ENCODE results near the gene ZNF134. TPM values are rescaled to one million over a fixed set of nuclear protein-coding genes. Genes with fewer than 3 reads are reported as not detected.

The ZNF134 gene
- total and polyA plus RNA-seq, 7 donors: 3.4 to 8.6 (median 7.4) TPM

DNA sequence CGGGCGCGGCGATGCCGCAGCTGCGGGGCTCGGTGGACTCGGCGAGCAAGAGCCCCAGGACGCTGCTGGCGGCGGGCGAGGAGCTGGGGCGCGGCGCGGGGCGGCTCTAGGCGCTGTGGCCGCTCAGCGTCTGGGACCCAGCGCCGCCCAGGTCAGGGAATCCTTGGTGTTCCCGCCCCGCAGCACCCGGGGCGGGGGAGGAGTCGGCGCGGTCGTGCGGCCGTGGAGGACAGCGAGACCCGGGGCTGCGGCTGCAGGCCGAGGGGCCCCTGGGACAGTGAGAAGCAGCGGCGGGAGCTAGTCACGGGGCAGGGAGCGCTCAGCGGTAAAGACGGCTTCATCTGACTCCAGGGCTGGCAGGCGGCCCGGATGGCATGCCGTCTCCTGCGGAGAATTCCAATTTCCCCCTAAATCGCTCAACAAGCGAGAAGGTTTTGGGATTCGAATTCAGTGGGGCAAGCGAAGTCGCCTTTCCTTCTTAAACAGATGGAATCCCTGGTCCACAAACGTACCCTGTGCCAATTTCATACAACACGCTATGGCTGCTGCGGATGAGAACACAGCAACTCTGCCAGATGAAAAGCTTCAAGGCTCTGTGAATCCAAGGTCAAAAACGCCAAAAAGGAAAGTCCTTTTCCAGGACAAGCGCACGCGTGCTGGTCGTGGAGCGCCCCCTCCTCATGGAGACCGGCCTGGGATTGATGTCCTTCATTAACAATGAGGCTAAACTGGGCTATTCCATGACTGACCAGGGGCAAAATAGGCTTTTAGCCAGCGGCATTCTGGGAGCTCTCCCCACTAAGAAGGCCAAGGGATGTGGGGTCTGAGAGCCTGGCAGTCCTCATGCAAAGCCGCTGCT, 50.5 kb downstream of the ZNF134 start:
- peak; percentile 59 to 64 for DNase-seq
- Histone ChIP-seq H3K4me3 (peak overlapping the region; percentile 70), H3K9me3 (no peaks in the 10 kb centered on the region), H3K4me1 (peaks cover 3% of the 10 kb centered on the region), H3K27ac (peak overlapping the region; percentile 36), H3K27me3 (ENCODE audit: insufficient read depth in 3 of 3, low read length in 2 of 3) (peaks cover 0 to 56% (median 6%) of the 10 kb centered on the region in 3 donors), H3K36me3 (ENCODE audit: insufficient read depth in 1 of 2, low read depth in 1 of 2) (no peaks in the 10 kb centered on the region)
- peak; percentile 30 to 75 (median 62) for ATAC-seq
- TF ChIP-seq, protein P1, sequence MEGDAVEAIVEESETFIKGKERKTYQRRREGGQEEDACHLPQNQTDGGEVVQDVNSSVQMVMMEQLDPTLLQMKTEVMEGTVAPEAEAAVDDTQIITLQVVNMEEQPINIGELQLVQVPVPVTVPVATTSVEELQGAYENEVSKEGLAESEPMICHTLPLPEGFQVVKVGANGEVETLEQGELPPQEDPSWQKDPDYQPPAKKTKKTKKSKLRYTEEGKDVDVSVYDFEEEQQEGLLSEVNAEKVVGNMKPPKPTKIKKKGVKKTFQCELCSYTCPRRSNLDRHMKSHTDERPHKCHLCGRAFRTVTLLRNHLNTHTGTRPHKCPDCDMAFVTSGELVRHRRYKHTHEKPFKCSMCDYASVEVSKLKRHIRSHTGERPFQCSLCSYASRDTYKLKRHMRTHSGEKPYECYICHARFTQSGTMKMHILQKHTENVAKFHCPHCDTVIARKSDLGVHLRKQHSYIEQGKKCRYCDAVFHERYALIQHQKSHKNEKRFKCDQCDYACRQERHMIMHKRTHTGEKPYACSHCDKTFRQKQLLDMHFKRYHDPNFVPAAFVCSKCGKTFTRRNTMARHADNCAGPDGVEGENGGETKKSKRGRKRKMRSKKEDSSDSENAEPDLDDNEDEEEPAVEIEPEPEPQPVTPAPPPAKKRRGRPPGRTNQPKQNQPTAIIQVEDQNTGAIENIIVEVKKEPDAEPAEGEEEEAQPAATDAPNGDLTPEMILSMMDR (IDR thresholded peaks at IDR 0.05): no peak
- 1 to 2% (median 1%) methylated on average over 62 to 64 of the region's 64 CpGs for WGBS, 3 donors
- intact Hi-C loops (cut with DNase I): loop anchor here in 1 of 2 donors (5.0 kb wide), 1 partner anchor 1222 kb away; no protein-coding TSS in a partner anchor

DNA sequence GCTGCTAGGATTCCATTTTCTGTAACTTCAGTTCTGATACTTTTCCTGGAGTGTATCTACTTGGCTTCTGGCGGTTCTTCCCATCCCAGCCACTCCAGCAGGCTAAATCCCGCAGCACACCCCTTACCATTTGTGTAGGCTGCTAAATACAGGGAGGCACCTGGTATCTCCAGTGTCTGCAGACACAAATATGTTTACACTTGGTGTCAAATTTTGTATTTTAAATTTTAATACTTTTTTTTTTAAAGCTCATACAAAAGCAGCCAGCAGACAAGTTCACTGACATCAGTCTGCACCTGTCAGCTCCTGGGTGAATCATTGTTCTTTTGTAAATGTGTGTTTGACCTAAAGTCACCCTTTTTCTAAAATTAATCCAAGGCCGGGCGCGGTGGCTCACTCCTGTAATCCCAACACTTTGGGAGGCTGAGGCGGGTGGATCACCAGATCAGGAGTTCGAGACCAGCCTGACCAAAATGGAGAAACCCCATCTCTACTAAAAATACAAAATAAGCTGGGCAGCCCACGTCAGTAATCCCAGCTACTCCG, 51.3 kb downstream of the ZNF134 start:
- DNase-seq: no peak
- Histone ChIP-seq H3K9me3 (no peaks in the 10 kb centered on the region), H3K4me3 (no peak overlapping the region), H3K27ac (no peak overlapping the region), H3K4me1 (peaks cover 3% of the 10 kb centered on the region), H3K27me3 (ENCODE audit: insufficient read depth in 3 of 3, low read length in 2 of 3) (peaks cover 0 to 56% (median 6%) of the 10 kb centered on the region in 3 donors), H3K36me3 (ENCODE audit: insufficient read depth in 1 of 2, low read depth in 1 of 2) (no peaks in the 10 kb centered on the region)
- intact Hi-C loops (cut with DNase I): no loop called here
- TF ChIP-seq, protein P1 (IDR thresholded peaks at IDR 0.05): no peak
- no peak for ATAC-seq
- WGBS, 3 donors: 48 to 60% (median 50%) methylated on average over 9 of the region's 9 CpGs

DNA sequence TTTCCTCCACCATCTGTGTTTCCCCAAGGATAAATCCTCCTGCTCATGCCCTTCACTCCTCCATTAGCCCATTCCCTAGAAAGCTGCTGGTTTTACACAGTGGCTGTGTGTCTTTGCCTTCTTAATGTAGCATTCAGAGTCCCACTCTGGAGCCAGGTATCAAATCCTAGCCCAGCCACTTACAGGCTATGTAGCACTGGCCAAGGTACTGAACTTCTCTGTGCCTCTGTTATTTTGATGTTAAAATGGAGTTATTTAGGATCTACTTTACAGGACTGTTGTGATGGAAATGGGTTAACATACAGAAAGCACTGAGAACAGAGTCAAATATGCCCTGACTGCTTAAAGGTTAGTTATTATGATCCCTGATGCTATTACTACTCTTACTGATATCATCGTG, 53.2 kb downstream of the ZNF134 start:
- 80 to 92% (median 87%) methylated on average over 1 of the region's 1 CpG for WGBS, 3 donors

DNA sequence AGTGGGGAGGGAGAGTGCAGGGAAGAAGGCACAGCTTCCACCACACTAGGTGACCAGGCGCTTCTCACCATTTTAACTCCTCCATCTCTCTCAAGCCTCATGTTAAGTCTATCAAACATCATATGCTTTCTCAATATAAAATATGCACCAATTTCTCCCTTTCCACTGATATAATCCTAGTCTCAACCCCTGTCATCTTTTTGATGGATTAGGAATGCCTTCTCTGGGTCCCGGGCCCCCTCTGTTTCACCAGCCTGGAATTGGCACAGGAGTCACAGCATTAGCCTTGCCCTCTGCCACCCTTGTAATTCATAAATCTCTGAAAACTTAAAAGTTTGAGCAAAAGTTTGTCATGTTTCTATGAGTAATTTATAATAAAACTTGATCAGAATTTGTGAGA, 54.6 kb downstream of the ZNF134 start, which contains the start of gene ZSCAN4:
ZSCAN4 (plus strand) TSS at position 301 of the 400 bp plus-strand sequence. CDS start 7,211 bp downstream, outside the sequence.
- intact Hi-C loops (cut with DNase I): no loop called here
- 82 to 91% (median 83%) methylated on average over 2 of the region's 2 CpGs for WGBS, 3 donors
- peaks cover under 1% of the 10 kb centered on the region for H3K9me3 ChIP-seq
- H3K36me3 ChIP-seq (ENCODE audit: insufficient read depth in 1 of 2, low read depth in 1 of 2): no peaks in the 10 kb centered on the region
- TF ChIP-seq, protein P1 (IDR thresholded peaks at IDR 0.05): no peak
- peaks cover 3% of the 10 kb centered on the region for H3K4me1 ChIP-seq
- H3K27me3 ChIP-seq (ENCODE audit: insufficient read depth in 3 of 3, low read length in 2 of 3): peaks cover 4 to 35% (median 7%) of the 10 kb centered on the region in 3 donors
- DNase-seq (no peak), ATAC-seq (no peak)
- H3K4me3 ChIP-seq: no peak within 1 kb of the TSS
- no peak within 1 kb of the TSS for H3K27ac ChIP-seq

More for the DNA sequence above, 53.2 kb downstream of the ZNF134 start:
- H3K27ac ChIP-seq: no peak overlapping the region
- ATAC-seq (no peak), DNase-seq (no peak)
- TF ChIP-seq, protein P1 (IDR thresholded peaks at IDR 0.05): no peak
- intact Hi-C loops (cut with DNase I): no loop called here
- peaks cover 3% of the 10 kb centered on the region for H3K4me1 ChIP-seq
- H3K36me3 ChIP-seq (ENCODE audit: insufficient read depth in 1 of 2, low read depth in 1 of 2): no peaks in the 10 kb centered on the region
- peaks cover 4 to 49% (median 8%) of the 10 kb centered on the region in 3 donors for H3K27me3 ChIP-seq (ENCODE audit: insufficient read depth in 3 of 3, low read length in 2 of 3)
- no peaks in the 10 kb centered on the region for H3K9me3 ChIP-seq
- H3K4me3 ChIP-seq: no peak overlapping the region

Measured in psoas muscle (tissue), 8 donors.